OCI-LY1 (cell line): ENCODE measurements around the gene DPY19L3.
"Not testable (repeated sequence)": the region's sequence is repeated elsewhere in the genome, so short reads cannot be mapped to it uniquely, and the experiment has no call there.

ENCODE experiments used
- H2AFZ ChIP-seq: fragments of 200-600 bp; sonication (generic), shearing (Covaris generic); 2 replicates; pipeline ENCODE4 v1.6.0; 2014; ENCODE audit warnings: antibody characterized with exemption, mild to moderate bottlenecking, low read length
- H3F3A ChIP-seq: fragments of 200-600 bp; sonication (generic), shearing (Covaris generic); 2 replicates; pipeline ENCODE4 v1.6.0; 2014; ENCODE audit warnings: mild to moderate bottlenecking, antibody characterized with exemption, low read length, moderate library complexity; ENCODE audit not compliant: insufficient read depth
- H3K27ac ChIP-seq: fragments of 200-600 bp; sonication (generic); 2 replicates; pipeline ENCODE4 v1.5.1; 2014; ENCODE audit warnings: low read length, mixed run types, mild to moderate bottlenecking, low read depth; ENCODE audit not compliant: poor library complexity, severe bottlenecking
- H3K27me3 ChIP-seq: fragments of 200-600 bp; sonication (generic); 2 replicates; pipeline ENCODE4 v1.6.0; 2014; ENCODE audit warnings: antibody characterized with exemption, mild to moderate bottlenecking, low read length, moderate library complexity; ENCODE audit not compliant: insufficient read depth
- H3K36me3 ChIP-seq: fragments of 200-600 bp; sonication (generic); 2 replicates; pipeline ENCODE4 v1.6.1; 2014; ENCODE audit warnings: mild to moderate bottlenecking, antibody characterized with exemption, low read length, moderate library complexity, mixed read lengths; ENCODE audit not compliant: insufficient read depth
- H3K4me1 ChIP-seq: fragments of 200-600 bp; sonication (generic); 2 replicates; pipeline ENCODE4 v1.5.1; 2014; ENCODE audit warnings: mild to moderate bottlenecking, low read length, moderate library complexity; ENCODE audit not compliant: insufficient read depth, severe bottlenecking
- H3K4me2 ChIP-seq: fragments of 200-600 bp; sonication (generic), shearing (Covaris generic); 2 replicates; pipeline ENCODE4 v1.6.1; 2014; ENCODE audit warnings: low read length
- H3K4me3 ChIP-seq: fragments of 200-600 bp; sonication (generic); 2 replicates; pipeline ENCODE4 v1.5.1; 2014; ENCODE audit warnings: low read length, low read depth, mild to moderate bottlenecking, mixed read lengths; ENCODE audit not compliant: poor library complexity, severe bottlenecking
- H3K79me2 ChIP-seq: fragments of 200-600 bp; shearing (Covaris generic); 2 replicates; pipeline ENCODE4 v1.6.1; 2016; ENCODE audit warnings: mixed run types, low read length, mixed read lengths; ENCODE audit not compliant: insufficient read depth
- H3K9ac ChIP-seq: fragments of 200-600 bp; sonication (generic), shearing (Covaris generic); 2 replicates; pipeline ENCODE4 v1.6.1; 2014; ENCODE audit warnings: mild to moderate bottlenecking, low read length, mixed read lengths
- H3K9me2 ChIP-seq: fragments of 200-600 bp; sonication (generic), shearing (Covaris generic); 2 replicates; pipeline ENCODE4 v1.6.1; 2014; ENCODE audit warnings: low read depth, mild to moderate bottlenecking, low read length, mixed read lengths
- H3K9me3 ChIP-seq: fragments of 200-600 bp; shearing (Covaris generic); 2 replicates; pipeline ENCODE4 v1.6.1; 2014; ENCODE audit warnings: low read length, mixed read lengths
- H4K20me1 ChIP-seq: fragments of 200-600 bp; sonication (generic), shearing (Covaris generic); 2 replicates; pipeline ENCODE4 v1.6.0; 2016; ENCODE audit warnings: mild to moderate bottlenecking, low read length; ENCODE audit not compliant: insufficient read depth
- EZH2 ChIP-seq: fragments of 200-600 bp; sonication (generic), shearing (Covaris generic); IDR thresholded peaks from 2 replicates; pipeline ENCODE4 v1.8.0; 2017; ENCODE audit warnings: borderline replicate concordance, mixed run types, mild to moderate bottlenecking, antibody characterized with exemption, low read length, moderate library complexity, mixed read lengths
- TF ChIP-seq, protein P1 (sequence below): fragments of 200-600 bp; sonication (generic), shearing (Covaris generic); IDR thresholded peaks from 2 replicates; pipeline ENCODE4 v1.5.1; 2017; ENCODE audit warnings: mild to moderate bottlenecking, antibody characterized with exemption, low read length, moderate library complexity, mixed read lengths

DPY19L3 gene

DNA sequence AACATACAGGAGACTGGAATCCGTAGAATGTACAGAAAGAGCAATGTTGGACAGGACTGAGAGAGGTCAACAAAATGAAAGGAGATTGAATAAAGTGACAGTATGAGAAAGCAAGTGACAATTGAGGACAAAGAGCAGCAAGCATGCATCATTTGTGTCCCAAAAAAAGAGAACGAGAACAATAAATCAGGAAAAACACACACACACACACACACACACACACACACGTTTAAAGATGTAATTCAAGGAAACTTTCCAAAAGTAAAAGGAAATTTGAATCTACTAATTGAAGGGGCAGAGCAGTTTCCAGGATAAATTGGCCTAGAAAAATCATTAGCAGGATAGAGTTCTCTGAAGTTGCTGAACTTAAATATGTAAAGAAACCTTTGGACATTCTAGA lies 16.9 kb downstream of the DPY19L3 start:
- peak overlapping the region; percentile 2; the same call in 1 of the 2 replicates for H3K4me2 ChIP-seq
- H3F3A ChIP-seq: no peaks in the 10 kb centered on the region
- H3K9me3 ChIP-seq: no peaks in the 10 kb centered on the region
- H3K27ac ChIP-seq: peak overlapping the region; percentile 52
- H3K27me3 ChIP-seq: no peaks in the 10 kb centered on the region
- H3K4me3 ChIP-seq: no peak overlapping the region
- H4K20me1 ChIP-seq: no peaks in the 10 kb centered on the region
- no peak overlapping the region for H2AFZ ChIP-seq
- TF ChIP-seq EZH2: no peak
- TF ChIP-seq, protein P1, sequence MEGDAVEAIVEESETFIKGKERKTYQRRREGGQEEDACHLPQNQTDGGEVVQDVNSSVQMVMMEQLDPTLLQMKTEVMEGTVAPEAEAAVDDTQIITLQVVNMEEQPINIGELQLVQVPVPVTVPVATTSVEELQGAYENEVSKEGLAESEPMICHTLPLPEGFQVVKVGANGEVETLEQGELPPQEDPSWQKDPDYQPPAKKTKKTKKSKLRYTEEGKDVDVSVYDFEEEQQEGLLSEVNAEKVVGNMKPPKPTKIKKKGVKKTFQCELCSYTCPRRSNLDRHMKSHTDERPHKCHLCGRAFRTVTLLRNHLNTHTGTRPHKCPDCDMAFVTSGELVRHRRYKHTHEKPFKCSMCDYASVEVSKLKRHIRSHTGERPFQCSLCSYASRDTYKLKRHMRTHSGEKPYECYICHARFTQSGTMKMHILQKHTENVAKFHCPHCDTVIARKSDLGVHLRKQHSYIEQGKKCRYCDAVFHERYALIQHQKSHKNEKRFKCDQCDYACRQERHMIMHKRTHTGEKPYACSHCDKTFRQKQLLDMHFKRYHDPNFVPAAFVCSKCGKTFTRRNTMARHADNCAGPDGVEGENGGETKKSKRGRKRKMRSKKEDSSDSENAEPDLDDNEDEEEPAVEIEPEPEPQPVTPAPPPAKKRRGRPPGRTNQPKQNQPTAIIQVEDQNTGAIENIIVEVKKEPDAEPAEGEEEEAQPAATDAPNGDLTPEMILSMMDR: no peak
- peaks cover 12% of the 10 kb centered on the region for H3K4me1 ChIP-seq
- H3K9ac ChIP-seq: no peak overlapping the region; the same call in 1 of the 2 replicates
- H3K79me2 ChIP-seq: no peaks in the 10 kb centered on the region
- H3K36me3 ChIP-seq: 0 out of 2 replicates have a peak, but pooled peaks cover 9% of the 10 kb centered on the region
- H3K9me2 ChIP-seq: no peaks in the 10 kb centered on the region

DNA sequence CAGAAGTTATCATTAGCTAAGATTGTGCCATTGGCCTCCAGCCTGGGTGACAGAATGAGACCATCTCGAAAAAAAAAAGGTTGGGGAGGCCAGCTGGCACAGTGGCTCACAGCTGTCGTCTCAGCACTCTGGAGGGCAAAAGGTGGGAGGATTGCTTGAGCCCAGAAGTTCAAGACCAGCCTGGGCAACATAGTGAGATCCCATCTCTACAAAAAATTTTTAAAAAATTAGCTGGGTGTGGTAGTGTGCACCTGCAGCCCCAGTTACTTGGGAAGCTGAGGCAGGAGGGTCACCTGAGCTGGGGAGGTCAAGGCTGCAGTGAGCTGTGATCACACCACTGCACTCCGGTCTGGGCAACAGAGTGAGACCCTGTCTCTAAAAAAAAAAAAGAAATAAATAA lies 18.4 kb downstream of the DPY19L3 start:
- not testable (repeated sequence) for H2AFZ ChIP-seq, H3K4me2 ChIP-seq
- 0 out of 2 replicates have a peak, but pooled peaks cover 12% of the 10 kb centered on the region for H3K36me3 ChIP-seq

DNA sequence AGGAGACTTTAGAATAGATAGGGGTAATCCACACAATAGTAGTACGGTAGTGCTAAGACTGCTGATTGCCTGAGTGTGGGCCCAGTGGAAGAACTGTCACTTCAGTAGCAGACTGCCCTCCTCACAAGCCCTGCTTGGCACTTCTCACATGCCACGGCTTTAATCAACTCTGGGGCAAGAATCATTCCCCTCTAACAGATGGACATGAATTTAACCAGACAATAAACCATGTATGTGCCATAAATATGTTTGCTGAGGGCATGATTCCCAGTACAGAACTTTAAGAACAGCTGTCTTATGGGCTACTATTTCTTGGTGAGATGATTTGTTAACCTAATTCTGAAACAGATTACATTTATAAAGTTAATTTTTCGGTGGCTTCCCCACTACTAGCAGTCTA lies 22.0 kb downstream of the DPY19L3 start:
- no peak overlapping the region for H3K4me2 ChIP-seq
- 0 out of 2 replicates have a peak, but pooled peaks cover 7% of the 10 kb centered on the region for H3K36me3 ChIP-seq
- H3K9ac ChIP-seq: no peak overlapping the region
- H3K79me2 ChIP-seq: no peaks in the 10 kb centered on the region
- H3K4me3 ChIP-seq: no peak overlapping the region
- H3K9me2 ChIP-seq: no peaks in the 10 kb centered on the region
- no peaks in the 10 kb centered on the region for H3F3A ChIP-seq
- H3K4me1 ChIP-seq: peaks cover under 1% of the 10 kb centered on the region
- H2AFZ ChIP-seq: no peak overlapping the region
- no peak for TF ChIP-seq EZH2
- TF ChIP-seq, protein P1: no peak
- H3K27ac ChIP-seq: no peak overlapping the region
- no peaks in the 10 kb centered on the region for H3K27me3 ChIP-seq
- no peaks in the 10 kb centered on the region for H4K20me1 ChIP-seq
- H3K9me3 ChIP-seq: no peaks in the 10 kb centered on the region

More for the DNA sequence above, 18.4 kb downstream of the DPY19L3 start:
- H3K4me3 ChIP-seq, H3F3A ChIP-seq, H3K27ac ChIP-seq, H3K9me2 ChIP-seq, H3K79me2 ChIP-seq, H3K27me3 ChIP-seq, H3K9me3 ChIP-seq, H3K9ac ChIP-seq, H4K20me1 ChIP-seq: not testable (repeated sequence)
- H3K4me1 ChIP-seq: peaks cover 12% of the 10 kb centered on the region

DNA sequence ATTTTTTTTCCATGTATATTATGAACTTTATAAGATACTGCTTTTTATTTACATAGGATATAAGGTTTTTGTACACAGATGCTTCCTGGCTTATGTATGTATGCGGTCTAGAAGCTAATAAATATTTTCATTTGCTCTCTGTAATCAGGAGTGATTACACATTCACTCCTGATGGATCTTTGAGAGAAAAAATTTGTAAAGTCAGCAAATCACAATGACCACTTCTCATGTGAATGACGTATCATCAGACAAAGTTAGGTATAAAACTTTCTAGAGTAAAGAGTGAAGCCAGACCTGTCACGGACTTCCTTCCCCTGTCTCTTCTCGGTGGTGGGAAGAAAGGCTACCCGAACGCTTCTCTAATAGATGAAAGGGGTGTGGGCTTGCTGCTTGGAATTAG lies 31.1 kb downstream of the DPY19L3 start:
- Histone ChIP-seq H3K27me3 (no peaks in the 10 kb centered on the region), H3K79me2 (no peaks in the 10 kb centered on the region), H3K9me3 (no peaks in the 10 kb centered on the region), H3K9ac (no peak overlapping the region), H3K9me2 (no peaks in the 10 kb centered on the region), H3F3A (no peaks in the 10 kb centered on the region), H3K36me3 (peaks cover 22% of the 10 kb centered on the region; the same call in 1 of the 2 replicates), H4K20me1 (no peaks in the 10 kb centered on the region), H3K4me1 (no peaks in the 10 kb centered on the region), H3K4me2 (no peak overlapping the region), H3K4me3 (no peak overlapping the region), H3K27ac (no peak overlapping the region), H2AFZ (no peak overlapping the region)
- no peak for TF ChIP-seq EZH2
- TF ChIP-seq, protein P1: no peak
